Measurements from ENCODE around the gene CCDC18.

CCDC18 gene, protein sequence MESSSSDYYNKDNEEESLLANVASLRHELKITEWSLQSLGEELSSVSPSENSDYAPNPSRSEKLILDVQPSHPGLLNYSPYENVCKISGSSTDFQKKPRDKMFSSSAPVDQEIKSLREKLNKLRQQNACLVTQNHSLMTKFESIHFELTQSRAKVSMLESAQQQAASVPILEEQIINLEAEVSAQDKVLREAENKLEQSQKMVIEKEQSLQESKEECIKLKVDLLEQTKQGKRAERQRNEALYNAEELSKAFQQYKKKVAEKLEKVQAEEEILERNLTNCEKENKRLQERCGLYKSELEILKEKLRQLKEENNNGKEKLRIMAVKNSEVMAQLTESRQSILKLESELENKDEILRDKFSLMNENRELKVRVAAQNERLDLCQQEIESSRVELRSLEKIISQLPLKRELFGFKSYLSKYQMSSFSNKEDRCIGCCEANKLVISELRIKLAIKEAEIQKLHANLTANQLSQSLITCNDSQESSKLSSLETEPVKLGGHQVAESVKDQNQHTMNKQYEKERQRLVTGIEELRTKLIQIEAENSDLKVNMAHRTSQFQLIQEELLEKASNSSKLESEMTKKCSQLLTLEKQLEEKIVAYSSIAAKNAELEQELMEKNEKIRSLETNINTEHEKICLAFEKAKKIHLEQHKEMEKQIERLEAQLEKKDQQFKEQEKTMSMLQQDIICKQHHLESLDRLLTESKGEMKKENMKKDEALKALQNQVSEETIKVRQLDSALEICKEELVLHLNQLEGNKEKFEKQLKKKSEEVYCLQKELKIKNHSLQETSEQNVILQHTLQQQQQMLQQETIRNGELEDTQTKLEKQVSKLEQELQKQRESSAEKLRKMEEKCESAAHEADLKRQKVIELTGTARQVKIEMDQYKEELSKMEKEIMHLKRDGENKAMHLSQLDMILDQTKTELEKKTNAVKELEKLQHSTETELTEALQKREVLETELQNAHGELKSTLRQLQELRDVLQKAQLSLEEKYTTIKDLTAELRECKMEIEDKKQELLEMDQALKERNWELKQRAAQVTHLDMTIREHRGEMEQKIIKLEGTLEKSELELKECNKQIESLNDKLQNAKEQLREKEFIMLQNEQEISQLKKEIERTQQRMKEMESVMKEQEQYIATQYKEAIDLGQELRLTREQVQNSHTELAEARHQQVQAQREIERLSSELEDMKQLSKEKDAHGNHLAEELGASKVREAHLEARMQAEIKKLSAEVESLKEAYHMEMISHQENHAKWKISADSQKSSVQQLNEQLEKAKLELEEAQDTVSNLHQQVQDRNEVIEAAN (N-terminal part only)

DNA sequence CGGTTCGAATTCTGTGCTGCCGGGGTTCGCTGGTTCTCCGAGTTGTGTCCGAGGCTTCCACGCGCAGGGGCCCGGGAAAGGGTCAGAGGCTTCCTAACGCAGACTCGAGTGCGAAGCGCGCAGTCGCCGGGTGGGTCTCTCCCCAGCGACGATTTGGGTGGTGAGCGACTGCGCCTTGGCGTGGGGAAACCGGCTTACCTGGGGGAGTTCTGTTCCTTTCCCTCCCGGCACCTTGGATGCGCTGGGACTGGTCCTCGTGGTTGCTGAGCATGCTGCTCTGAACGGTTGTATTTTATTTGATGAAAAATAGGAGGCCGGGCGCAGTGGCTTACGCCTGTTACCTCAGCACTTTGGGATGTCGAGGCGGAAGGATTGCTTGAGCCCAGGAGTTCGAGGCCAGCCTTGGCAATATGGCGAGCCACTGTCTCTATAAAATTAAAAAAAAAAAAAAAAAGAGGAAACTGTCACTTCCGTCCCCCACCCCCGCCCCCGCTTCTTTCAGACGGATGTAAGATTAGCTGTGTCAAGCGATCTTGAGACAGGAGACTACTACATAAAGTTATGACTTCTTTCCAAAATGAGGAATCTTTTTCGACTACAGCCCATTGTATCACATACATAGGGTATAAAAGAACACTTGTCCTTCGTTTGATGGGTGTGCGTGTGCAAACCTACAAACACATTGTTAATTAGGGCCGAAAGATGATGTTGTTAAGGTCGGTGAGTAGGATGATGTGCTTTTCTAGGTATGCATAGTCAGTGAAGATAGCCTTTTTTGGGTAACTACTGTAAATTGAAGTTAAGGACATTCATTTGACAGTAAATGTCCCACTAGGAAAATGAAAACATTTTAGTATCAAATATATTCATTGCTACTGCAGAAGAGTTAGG lies at the start of gene CCDC18:
Gene CCDC18, plus strand, starts transcription at position 2 of the 891 bp plus-strand sequence. CDS start 2,638 bp downstream, outside the sequence.
- H3K36me3 Mint-ChIP-seq = peaks cover 7% of the 10 kb centered on the region
- ATAC-seq (ENCODE audit: low read depth) (peak; percentile 38), DNase-seq (ENCODE audit: low spot score in 2 of 2) (peak in 1 of 2 donors; percentile 13)
- H3K4me1 Mint-ChIP-seq = peaks cover 22% of the 10 kb centered on the region
- H3K4me3 Mint-ChIP-seq = peak within 1 kb of the TSS; percentile 89
- no peaks in the 10 kb centered on the region for H3K9me3 Mint-ChIP-seq
- H3K27me3 Mint-ChIP-seq = no peaks in the 10 kb centered on the region
- peak within 1 kb of the TSS; percentile 93 for H3K27ac Mint-ChIP-seq

DNA sequence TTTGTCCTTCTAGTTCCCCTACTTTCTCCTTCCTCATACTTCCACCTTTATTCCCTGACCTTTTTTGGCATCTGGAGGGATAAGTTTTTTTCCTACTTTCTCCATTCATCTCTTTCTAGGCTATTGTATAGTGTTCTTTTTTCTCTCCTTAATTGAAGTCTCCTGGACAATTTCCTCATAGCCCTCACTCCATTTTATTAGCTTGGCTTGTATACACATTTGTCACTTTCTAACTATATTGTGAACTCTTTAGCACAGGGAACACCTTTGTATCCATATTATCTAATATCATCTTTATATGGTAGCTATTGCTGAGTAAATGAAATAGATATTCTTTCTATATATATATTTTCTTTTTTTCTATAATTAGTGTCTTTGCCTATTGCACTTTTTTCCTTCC lies 47.9 kb upstream of the CCDC18 start:
- Mint-ChIP-seq H3K27ac (no peak overlapping the region), H3K27me3 (no peaks in the 10 kb centered on the region), H3K9me3 (no peaks in the 10 kb centered on the region), H3K4me1 (no peaks in the 10 kb centered on the region), H3K4me3 (no peak overlapping the region), H3K36me3 (peaks cover 9% of the 10 kb centered on the region)
- DNase-seq (ENCODE audit: low spot score in 2 of 2) (no peak), ATAC-seq (ENCODE audit: low read depth) (no peak)

DNA sequence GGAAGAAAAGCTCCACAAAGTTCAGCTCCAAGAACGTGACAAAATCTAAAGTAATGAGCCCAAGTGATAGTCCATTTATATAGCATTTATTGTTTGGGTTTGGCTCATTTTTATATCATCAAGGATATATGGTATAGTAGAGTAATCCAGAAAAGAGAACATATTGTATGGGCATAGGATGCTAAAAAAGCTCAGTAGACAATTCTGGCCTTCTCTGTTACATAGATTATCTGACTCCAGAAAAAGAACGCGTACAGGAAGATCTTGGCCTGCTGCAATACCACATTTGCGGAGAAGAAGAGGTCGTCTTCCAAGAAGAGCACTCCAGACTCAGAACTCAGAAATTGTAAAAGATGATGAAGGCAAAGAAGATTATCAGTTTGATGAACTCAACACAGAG lies 44.1 kb upstream of the CCDC18 start:
- H3K27ac Mint-ChIP-seq = no peak overlapping the region

DNA sequence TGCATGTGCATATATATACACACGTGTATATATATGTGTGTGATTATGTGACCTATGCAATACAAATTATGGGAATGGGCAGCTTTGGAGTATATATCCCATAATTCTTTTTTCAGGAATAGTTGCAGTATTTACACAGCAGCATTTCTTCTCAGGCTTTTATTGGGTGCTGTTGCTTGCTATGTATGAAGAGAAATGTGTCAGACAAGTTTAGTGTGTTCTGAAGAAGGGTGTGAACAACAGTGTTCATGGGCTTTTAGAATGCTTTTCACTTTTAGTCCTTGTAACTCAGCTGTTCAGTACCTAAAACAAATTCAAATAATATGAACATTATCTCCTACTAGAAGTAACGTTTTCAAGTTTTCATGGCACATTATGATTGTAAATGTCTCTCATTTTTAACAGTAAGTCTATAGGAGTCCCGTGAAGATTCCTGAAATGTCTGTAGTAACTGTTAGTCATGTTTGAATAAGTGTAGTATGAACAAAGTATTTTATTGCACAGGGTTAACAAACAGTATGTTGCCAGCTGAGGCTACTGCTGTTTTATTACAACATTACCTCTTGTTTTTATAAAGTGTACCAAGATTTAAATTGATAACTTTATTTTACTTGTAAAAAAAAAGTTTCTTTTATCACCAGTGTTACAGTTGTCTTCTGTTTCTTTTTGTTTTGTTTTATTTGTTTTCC lies 42.8 kb upstream of the CCDC18 start:
- Mint-ChIP-seq H3K9me3 (no peaks in the 10 kb centered on the region), H3K27me3 (no peaks in the 10 kb centered on the region), H3K36me3 (peaks cover 14% of the 10 kb centered on the region), H3K4me3 (no peak overlapping the region), H3K4me1 (no peaks in the 10 kb centered on the region), H3K27ac (no peak overlapping the region)
- no peak for DNase-seq (ENCODE audit: low spot score in 2 of 2)
- ATAC-seq (ENCODE audit: low read depth) = no peak

More for the DNA sequence above, 44.1 kb upstream of the CCDC18 start:
- Mint-ChIP-seq H3K4me3 (no peak overlapping the region), H3K9me3 (no peaks in the 10 kb centered on the region), H3K27me3 (no peaks in the 10 kb centered on the region), H3K4me1 (no peaks in the 10 kb centered on the region), H3K36me3 (peaks cover 14% of the 10 kb centered on the region)
- ATAC-seq (ENCODE audit: low read depth) = no peak
- no peak for DNase-seq (ENCODE audit: low spot score in 2 of 2)

DNA sequence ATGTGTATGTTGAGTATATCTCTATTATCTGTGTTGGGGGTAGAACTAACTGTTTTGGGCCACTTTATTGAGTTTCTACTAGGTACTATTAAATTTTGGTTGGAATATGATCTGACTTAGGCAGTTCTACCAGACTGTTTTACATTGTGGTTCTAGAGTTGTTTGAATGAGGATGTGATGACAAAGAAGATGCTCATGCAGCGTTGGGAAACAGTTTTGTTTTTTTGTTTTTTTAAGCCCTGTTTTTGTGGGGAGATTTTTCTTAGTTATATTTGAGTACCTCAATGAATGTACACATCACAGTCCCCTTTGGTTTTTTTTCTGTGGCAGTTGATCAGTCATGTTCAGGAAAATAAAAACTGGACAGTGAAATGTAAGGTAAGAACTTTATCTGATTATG lies 40.4 kb upstream of the CCDC18 start:
- H3K9me3 Mint-ChIP-seq = no peaks in the 10 kb centered on the region
- H3K4me3 Mint-ChIP-seq = no peak overlapping the region
- DNase-seq (ENCODE audit: low spot score in 2 of 2) (no peak), ATAC-seq (ENCODE audit: low read depth) (no peak)
- H3K4me1 Mint-ChIP-seq = no peaks in the 10 kb centered on the region
- no peaks in the 10 kb centered on the region for H3K27me3 Mint-ChIP-seq
- peaks cover 14% of the 10 kb centered on the region for H3K36me3 Mint-ChIP-seq
- H3K27ac Mint-ChIP-seq = peak overlapping the region; percentile 32

DNA sequence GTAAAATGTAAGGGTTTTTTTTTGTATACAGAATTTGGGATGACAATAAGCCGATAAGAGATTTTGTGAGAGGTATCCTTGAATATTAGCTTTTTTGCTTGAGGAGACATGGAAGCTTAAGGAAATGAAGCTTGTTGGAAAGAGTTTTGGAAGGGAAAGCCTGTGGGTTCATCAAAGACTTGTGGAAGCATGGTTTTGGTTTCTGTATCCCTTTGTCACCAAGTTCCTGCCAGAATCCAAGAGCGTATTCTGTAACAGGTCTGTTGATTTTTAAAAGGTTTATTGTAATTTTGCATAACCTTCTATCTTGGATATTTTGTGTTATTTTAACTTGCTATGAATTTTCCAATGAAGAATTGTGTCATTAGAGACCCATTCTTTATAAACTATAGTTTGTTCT lies 38.4 kb upstream of the CCDC18 start:
- H3K4me3 Mint-ChIP-seq = no peak overlapping the region
- H3K27ac Mint-ChIP-seq = peak overlapping the region; percentile 65
- DNase-seq (ENCODE audit: low spot score in 2 of 2) (no peak), ATAC-seq (ENCODE audit: low read depth) (no peak)
- H3K4me1 Mint-ChIP-seq = no peaks in the 10 kb centered on the region
- H3K9me3 Mint-ChIP-seq = no peaks in the 10 kb centered on the region
- H3K27me3 Mint-ChIP-seq = no peaks in the 10 kb centered on the region
- peaks cover 7% of the 10 kb centered on the region for H3K36me3 Mint-ChIP-seq

DNA sequence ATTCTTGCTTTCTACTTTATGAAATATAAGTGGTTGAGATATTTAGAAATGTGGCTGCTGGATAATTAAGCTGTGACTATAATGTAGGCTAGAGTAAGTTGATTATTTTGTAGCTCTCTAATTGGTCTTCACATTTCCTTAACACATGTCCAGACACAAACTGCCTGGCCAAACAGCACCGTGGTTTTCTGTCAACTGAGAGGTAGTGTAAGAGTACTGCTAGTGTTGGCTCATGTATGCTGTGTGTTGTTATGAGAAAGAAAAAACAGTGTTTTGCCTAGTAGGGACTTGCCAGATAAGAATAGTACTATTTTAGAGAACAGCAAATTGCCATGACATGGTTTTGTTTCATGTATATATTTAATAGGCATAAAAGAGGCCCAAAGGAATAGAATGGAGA lies 37.4 kb upstream of the CCDC18 start:
- Mint-ChIP-seq H3K4me1 (no peaks in the 10 kb centered on the region), H3K27me3 (no peaks in the 10 kb centered on the region), H3K36me3 (peaks cover 7% of the 10 kb centered on the region), H3K27ac (peak overlapping the region; percentile 65), H3K9me3 (no peaks in the 10 kb centered on the region), H3K4me3 (no peak overlapping the region)
- DNase-seq (ENCODE audit: low spot score in 2 of 2) (no peak), ATAC-seq (ENCODE audit: low read depth) (no peak)

DNA sequence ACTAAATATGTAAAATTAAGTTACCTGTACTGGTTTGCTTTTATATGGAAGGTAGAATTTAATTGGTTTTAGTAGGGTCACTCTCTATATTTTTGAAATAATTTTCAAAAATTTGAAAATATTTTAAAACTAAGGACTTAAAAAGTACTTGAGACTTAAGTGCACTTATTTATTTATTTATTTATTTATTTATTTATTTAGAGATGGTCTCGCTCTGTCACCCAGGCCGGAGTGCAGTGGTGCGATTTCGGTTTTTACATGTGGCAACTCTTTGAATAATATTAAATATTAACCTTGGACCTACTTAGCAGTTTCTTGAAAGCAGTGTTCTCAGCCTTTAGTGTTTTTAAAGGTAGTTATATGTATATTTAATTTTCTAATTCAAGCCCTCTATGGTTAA lies 36.8 kb upstream of the CCDC18 start:
- H3K27ac Mint-ChIP-seq = no peak overlapping the region
- no peak for ATAC-seq (ENCODE audit: low read depth)
- no peaks in the 10 kb centered on the region for H3K4me1 Mint-ChIP-seq
- no peaks in the 10 kb centered on the region for H3K27me3 Mint-ChIP-seq
- H3K9me3 Mint-ChIP-seq = no peaks in the 10 kb centered on the region
- peaks cover 8% of the 10 kb centered on the region for H3K36me3 Mint-ChIP-seq
- no peak overlapping the region for H3K4me3 Mint-ChIP-seq
- DNase-seq (ENCODE audit: low spot score in 2 of 2) = no peak

DNA sequence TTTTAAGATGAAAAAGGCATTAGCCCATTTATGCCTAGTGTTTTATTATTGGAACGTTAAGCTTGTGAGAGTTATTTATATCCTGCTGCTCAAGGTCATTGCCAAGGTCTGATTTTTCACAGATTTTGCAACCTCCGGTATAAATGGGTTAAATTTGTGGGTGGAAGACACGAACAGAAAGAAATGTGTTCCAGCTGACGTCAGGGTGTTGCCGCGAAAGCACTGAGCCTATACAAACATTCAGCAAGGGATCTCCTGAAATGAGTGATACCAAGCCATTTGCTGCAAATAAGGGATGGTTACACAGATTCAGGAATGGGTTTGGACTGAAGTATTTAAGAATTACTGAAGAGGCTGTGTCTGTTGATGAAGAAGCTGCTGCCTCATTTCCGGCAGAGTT lies 32.5 kb upstream of the CCDC18 start:
- Mint-ChIP-seq H3K27ac (peak overlapping the region; percentile 56), H3K4me3 (no peak overlapping the region), H3K36me3 (peaks cover 21% of the 10 kb centered on the region), H3K4me1 (peaks cover 2% of the 10 kb centered on the region), H3K9me3 (no peaks in the 10 kb centered on the region), H3K27me3 (no peaks in the 10 kb centered on the region)
- ATAC-seq (ENCODE audit: low read depth) (no peak), DNase-seq (ENCODE audit: low spot score in 2 of 2) (no peak)

DNA sequence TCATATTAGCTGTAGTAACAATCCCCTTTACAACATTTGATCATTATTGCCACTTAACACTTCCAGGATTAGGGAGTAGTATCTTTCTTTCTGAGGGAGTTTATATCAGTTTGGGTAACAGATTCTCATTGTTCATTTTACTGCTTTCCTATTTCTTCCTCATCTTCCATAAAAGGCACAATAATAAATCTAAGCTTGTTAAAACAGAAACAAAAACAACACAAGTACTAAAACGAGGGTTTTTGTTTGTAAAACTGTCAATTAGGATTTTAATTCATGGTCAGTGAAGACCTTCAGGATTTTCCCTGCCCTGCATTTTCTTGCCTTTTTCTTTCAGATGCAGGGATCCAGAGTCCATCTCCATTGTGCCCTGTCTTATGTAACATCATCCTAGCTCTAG lies 29.8 kb upstream of the CCDC18 start:
- no peak for DNase-seq (ENCODE audit: low spot score in 2 of 2)
- H3K4me1 Mint-ChIP-seq = peaks cover 2% of the 10 kb centered on the region
- no peaks in the 10 kb centered on the region for H3K27me3 Mint-ChIP-seq
- H3K9me3 Mint-ChIP-seq = no peaks in the 10 kb centered on the region
- H3K4me3 Mint-ChIP-seq = no peak overlapping the region
- peaks cover 23% of the 10 kb centered on the region for H3K36me3 Mint-ChIP-seq
- peak overlapping the region; percentile 86 for H3K27ac Mint-ChIP-seq
- ATAC-seq (ENCODE audit: low read depth) = no peak

DNA sequence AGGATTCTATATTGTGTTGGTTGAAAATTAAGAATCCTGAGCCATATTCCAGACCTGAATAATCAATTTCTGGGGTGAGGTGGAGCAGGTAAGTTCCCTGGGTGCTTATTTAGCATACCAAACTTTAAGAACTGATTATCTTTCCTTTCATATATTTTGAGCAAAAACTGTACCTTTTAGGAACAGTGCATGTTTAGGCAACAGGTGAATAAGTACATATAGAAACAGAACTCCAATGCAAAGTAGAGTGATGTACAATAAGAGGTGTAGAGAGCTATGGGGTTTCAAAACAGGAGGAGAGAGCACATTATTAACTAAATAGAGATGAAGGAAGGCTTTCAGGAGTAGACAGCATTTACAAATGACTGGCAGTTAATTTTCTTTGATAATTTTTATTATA lies 29.1 kb upstream of the CCDC18 start:
- no peak for ATAC-seq (ENCODE audit: low read depth)
- peak overlapping the region; percentile 86 for H3K27ac Mint-ChIP-seq

DNA sequence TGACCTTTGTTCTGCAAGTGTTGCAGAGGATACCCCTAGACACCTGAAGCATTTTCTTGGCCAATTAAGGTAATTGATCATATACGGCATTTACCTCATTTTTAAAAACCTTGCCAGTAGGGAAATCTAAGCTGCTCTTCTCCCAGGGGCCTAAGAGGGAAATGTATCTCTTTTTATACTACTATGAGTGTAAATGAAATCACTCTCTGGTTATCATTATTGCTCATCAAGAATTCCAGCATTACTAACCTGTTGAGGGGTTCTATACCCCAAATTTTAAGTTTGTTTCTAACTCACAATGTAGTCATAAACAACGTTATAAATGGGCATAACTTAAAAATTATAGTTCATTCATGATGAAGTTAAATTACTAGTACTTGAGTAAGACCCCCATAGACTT lies 27.7 kb upstream of the CCDC18 start:
- peak overlapping the region; percentile 8 for H3K27ac Mint-ChIP-seq
- peaks cover 22% of the 10 kb centered on the region for H3K36me3 Mint-ChIP-seq
- peaks cover 2% of the 10 kb centered on the region for H3K4me1 Mint-ChIP-seq
- DNase-seq (ENCODE audit: low spot score in 2 of 2) = no peak
- ATAC-seq (ENCODE audit: low read depth) = no peak
- H3K27me3 Mint-ChIP-seq = no peaks in the 10 kb centered on the region
- H3K4me3 Mint-ChIP-seq = no peak overlapping the region
- H3K9me3 Mint-ChIP-seq = no peaks in the 10 kb centered on the region

More for the DNA sequence above, 29.1 kb upstream of the CCDC18 start:
- no peak for DNase-seq (ENCODE audit: low spot score in 2 of 2)
- peaks cover 25% of the 10 kb centered on the region for H3K36me3 Mint-ChIP-seq
- no peaks in the 10 kb centered on the region for H3K27me3 Mint-ChIP-seq
- H3K9me3 Mint-ChIP-seq = no peaks in the 10 kb centered on the region
- peaks cover 2% of the 10 kb centered on the region for H3K4me1 Mint-ChIP-seq
- H3K4me3 Mint-ChIP-seq = no peak overlapping the region

All from memory B cell (primary cell).